ENCODE measurements around the gene SKIC8.
A peak's percentile ranks its signal among the peaks of the same experiment; 100 is the strongest.

SKIC8 gene

GRCh38 chr15:78264304-78265136 is 34.9 kb downstream of the SKIC8 start, which contains the start of gene DNAJA4:
Gene DNAJA4 (plus strand): TSS chr15:78264562. CDS start chr15:78264764, 202 bp downstream.
- peak within 1 kb of the TSS; percentile 63 for H3K4me3 ChIP-seq (ENCODE audit: low read depth, low read length)
- TF ChIP-seq, protein P1, sequence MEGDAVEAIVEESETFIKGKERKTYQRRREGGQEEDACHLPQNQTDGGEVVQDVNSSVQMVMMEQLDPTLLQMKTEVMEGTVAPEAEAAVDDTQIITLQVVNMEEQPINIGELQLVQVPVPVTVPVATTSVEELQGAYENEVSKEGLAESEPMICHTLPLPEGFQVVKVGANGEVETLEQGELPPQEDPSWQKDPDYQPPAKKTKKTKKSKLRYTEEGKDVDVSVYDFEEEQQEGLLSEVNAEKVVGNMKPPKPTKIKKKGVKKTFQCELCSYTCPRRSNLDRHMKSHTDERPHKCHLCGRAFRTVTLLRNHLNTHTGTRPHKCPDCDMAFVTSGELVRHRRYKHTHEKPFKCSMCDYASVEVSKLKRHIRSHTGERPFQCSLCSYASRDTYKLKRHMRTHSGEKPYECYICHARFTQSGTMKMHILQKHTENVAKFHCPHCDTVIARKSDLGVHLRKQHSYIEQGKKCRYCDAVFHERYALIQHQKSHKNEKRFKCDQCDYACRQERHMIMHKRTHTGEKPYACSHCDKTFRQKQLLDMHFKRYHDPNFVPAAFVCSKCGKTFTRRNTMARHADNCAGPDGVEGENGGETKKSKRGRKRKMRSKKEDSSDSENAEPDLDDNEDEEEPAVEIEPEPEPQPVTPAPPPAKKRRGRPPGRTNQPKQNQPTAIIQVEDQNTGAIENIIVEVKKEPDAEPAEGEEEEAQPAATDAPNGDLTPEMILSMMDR (IDR thresholded peaks at IDR 0.05; ENCODE audit: low read depth, low read length, missing control alignments) = no peak
- no peaks in the 10 kb centered on the region for H3K36me3 ChIP-seq (replicated peaks)
- no peaks in the 10 kb centered on the region for H3K27me3 ChIP-seq (replicated peaks)
- no peak for DNase-seq
- no peak within 1 kb of the TSS for H3K27ac ChIP-seq
- in situ Hi-C loops (cut with HindIII; ENCODE audit: low pct_ligation_motif_present, low sequenced_read_pairs) = no loop called here

DNA sequence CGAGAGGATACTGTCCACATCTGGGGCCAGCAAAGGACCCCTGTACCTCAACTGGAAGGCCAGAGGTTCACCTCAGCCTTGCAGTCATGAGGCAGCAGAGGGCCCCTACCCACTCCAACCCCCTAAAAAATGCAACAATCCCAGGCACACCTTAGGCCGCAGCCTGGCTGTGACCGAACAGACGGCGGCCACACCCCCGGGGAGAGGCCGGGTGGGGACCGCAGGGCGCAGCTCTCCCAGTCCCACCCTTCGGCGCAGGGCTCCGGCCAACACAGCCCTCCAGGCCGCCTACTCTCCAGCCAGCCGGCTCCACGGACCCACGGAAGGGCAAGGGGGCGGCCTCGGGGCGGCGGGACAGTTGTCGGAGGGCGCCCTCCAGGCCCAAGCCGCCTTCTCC is 35.5 kb downstream of the SKIC8 start:
- TF ChIP-seq, protein P1 (IDR thresholded peaks at IDR 0.05; ENCODE audit: low read depth, low read length, missing control alignments) = no peak
- no peak overlapping the region for H3K27ac ChIP-seq
- in situ Hi-C loops (cut with HindIII; ENCODE audit: low pct_ligation_motif_present, low sequenced_read_pairs) = no loop called here
- peak overlapping the region; percentile 63 for H3K4me3 ChIP-seq (ENCODE audit: low read depth, low read length)
- H3K27me3 ChIP-seq (replicated peaks) = no peaks in the 10 kb centered on the region
- no peak for DNase-seq
- H3K36me3 ChIP-seq (replicated peaks) = no peaks in the 10 kb centered on the region

- TF ChIP-seq, protein P1 (IDR thresholded peaks at IDR 0.05; ENCODE audit: low read depth, low read length, missing control alignments) = no peak
- in situ Hi-C loops (cut with HindIII; ENCODE audit: low pct_ligation_motif_present, low sequenced_read_pairs) = no loop called here
- H3K4me3 ChIP-seq (ENCODE audit: low read depth, low read length) = no peak overlapping the region
- DNase-seq = no peak
- no peaks in the 10 kb centered on the region for H3K36me3 ChIP-seq (replicated peaks)
- no peak overlapping the region for H3K27ac ChIP-seq
- no peaks in the 10 kb centered on the region for H3K27me3 ChIP-seq (replicated peaks)
Observed at GRCh38 chr15:78263351-78263781, 36.0 kb downstream of the SKIC8 start.

- Histone ChIP-seq H3K4me3 (ENCODE audit: low read depth, low read length) (no peak overlapping the region), H3K36me3 (replicated peaks) (no peaks in the 10 kb centered on the region), H3K27me3 (replicated peaks) (no peaks in the 10 kb centered on the region), H3K27ac (no peak overlapping the region)
- in situ Hi-C loops (cut with HindIII; ENCODE audit: low pct_ligation_motif_present, low sequenced_read_pairs) = no loop called here
- no peak for DNase-seq
- TF ChIP-seq, protein P1 (IDR thresholded peaks at IDR 0.05; ENCODE audit: low read depth, low read length, missing control alignments) = no peak
Observed at GRCh38 chr15:78261062-78261461, 38.3 kb downstream of the SKIC8 start.

DNA sequence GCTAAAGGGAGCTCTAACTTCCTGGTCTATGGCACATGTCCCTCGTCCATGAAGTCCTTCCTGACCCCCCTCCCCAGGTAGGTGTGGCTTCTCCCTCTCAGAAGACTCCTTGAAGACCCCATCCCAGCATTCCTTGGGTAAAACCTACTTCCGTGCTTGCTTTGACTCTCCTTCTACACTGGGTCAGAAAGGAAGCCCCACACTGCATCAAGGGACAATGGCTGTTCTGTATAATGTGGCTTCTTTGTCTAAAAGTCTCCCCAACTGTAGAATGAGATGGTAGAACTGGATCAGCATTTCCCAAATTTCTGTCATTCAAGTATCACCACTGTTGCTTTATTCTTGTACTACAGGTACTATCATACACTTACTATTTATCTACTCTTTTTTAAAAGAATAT is 38.9 kb downstream of the SKIC8 start:
- DNase-seq = no peak
- in situ Hi-C loops (cut with HindIII; ENCODE audit: low pct_ligation_motif_present, low sequenced_read_pairs) = no loop called here
- TF ChIP-seq, protein P1 (IDR thresholded peaks at IDR 0.05; ENCODE audit: low read depth, low read length, missing control alignments) = no peak
- Histone ChIP-seq H3K4me3 (ENCODE audit: low read depth, low read length) (no peak overlapping the region), H3K27me3 (replicated peaks) (no peaks in the 10 kb centered on the region), H3K27ac (no peak overlapping the region), H3K36me3 (replicated peaks) (no peaks in the 10 kb centered on the region)
